Measurements from ENCODE around the gene VPS36. TPM values are rescaled to one million over a fixed set of nuclear protein-coding genes. Genes with fewer than 3 reads are reported as not detected.

Gene VPS36
- total and polyA plus RNA-seq, 2 donors (not counting 1 experiment from before 2014, with no cell fraction given): 17.5 to 71.5 TPM

DNA sequence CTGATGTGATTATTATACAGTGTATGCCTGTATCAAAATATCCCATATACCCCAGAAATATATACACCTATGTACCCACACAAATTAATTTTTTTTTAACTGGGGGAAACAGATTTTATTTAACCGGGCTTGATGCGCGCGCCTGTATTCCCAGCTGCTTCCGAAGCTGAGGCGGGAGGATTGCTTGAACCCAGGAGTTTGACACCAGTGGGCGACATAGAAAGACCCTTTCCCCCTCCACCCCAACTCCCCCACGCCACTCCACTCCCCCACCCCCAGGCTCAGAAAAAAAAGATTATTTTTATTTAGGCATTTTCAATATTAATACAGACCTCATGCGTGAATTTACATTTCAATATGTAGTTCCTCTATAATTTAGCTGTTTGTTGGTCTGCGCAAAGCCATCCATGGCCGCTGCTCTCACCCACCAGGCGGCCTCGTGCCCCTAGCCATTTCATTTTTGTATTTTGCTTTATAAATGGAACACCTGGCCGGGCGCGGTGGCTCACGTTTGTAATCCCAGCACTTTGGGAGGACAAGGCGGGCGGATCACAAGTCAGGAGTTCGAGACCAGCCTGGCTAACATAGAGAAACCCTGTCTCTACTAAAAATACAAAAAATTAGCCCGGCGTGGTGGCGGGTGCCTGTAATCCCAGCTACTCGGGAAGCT is 836 bp upstream of the VPS36 start:
- peaks cover 28 to 37% of the 10 kb centered on the region in 2 donors for H3K4me1 ChIP-seq (ENCODE audit: control insufficient read depth in 2 of 2, insufficient read depth in 2 of 2, low read length in 2 of 2)
- H3K36me3 ChIP-seq (replicated peaks in 1 of 2; ENCODE audit: control extremely low read depth in 1 of 2, control insufficient read depth in 1 of 2, extremely low read depth in 1 of 2, insufficient read depth in 2 of 2, low read length in 1 of 2): no peaks in the 10 kb centered on the region
- H3K27ac ChIP-seq (ENCODE audit: low read length in 2 of 2): no peak overlapping the region
- intact Hi-C loops (cut with micrococcal nuclease): loop anchor here (5.0 to 10.0 kb wide), 2 partner anchors 634 to 866 kb away; partner anchors contain the start of gene WDFY2
- POLR2A ChIA-PET: interaction anchor here (0.6 to 1.8 kb wide), 2 partner anchors 168 to 201 kb away, joined by 4 to 7 read pairs; partner anchors contain the start of gene SUGT1
- no peaks in the 10 kb centered on the region for H3K27me3 ChIP-seq (replicated peaks in 1 of 4; ENCODE audit: control extremely low read depth in 1 of 4, control insufficient read depth in 3 of 4, insufficient read depth in 4 of 4, low read length in 3 of 4)
- no peak for ATAC-seq (ENCODE audit: low read depth)
- peak overlapping the region; percentile 86 for H3K4me3 Mint-ChIP-seq
- no peak for DNase-seq
- H3K4me1 Mint-ChIP-seq: peaks cover 44% of the 10 kb centered on the region
- CTCF ChIA-PET: interaction anchor here (0.5 to 3.8 kb wide), 26 partner anchors 8 to 838 kb away, joined by 3 to 25 read pairs (median 5); partner anchors contain the start of genes NEK3 and SUGT1
- no peaks in the 10 kb centered on the region for H3K27me3 Mint-ChIP-seq
- 98% methylated on average over 10 of the region's 24 CpGs for WGBS (ENCODE audit: insufficient coverage)
- TF ChIP-seq EZH2 (IDR thresholded peaks at IDR 0.05; ENCODE audit: borderline replicate concordance, insufficient read depth, low read depth, low read length, poor library complexity, severe bottlenecking): no peak
- H3K9ac ChIP-seq (ENCODE audit: low read length): no peak overlapping the region
- H3K4me2 ChIP-seq (replicated peaks; ENCODE audit: low read depth, low read length, poor library complexity, severe bottlenecking): no peak overlapping the region
- H2AFZ ChIP-seq (ENCODE audit: insufficient read depth, low read depth, low read length, poor library complexity, severe bottlenecking): no peak overlapping the region
- peak overlapping the region; percentile 93 for H3K27ac Mint-ChIP-seq
- H3K9me3 Mint-ChIP-seq (ENCODE audit: insufficient read depth): no peaks in the 10 kb centered on the region
- no peaks in the 10 kb centered on the region for H3K9me3 ChIP-seq (ENCODE audit: control extremely low read depth in 1 of 3, control insufficient read depth in 2 of 3, insufficient read depth in 1 of 3, low read length in 2 of 3)
- H4K20me1 ChIP-seq (ENCODE audit: control insufficient read depth, insufficient read depth, low read length, poor library complexity, severe bottlenecking): peaks cover 11% of the 10 kb centered on the region
- peaks cover 46% of the 10 kb centered on the region for H3K79me2 ChIP-seq (ENCODE audit: control insufficient read depth, insufficient read depth, low read length)
- H3K4me3 ChIP-seq (ENCODE audit: control extremely low read depth in 1 of 5, extremely low read depth in 1 of 5, insufficient read depth in 1 of 5, low read depth in 2 of 5, low read length in 4 of 5): no peak overlapping the region

DNA sequence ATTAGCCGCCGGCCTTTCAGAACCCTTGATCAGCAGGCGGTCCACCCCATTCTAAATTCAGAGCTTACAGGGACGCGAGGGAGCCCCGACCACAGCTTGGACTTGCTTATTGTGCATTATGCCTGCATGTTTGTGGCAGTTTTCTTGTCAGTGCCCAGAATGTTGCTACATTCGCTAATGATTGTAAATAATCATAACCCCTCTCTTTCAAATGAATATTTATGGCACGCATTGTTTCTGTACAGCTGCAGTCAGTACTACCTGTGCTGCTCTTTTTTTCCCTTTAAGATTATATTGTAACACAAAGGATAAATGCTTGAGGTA is 321 bp upstream of the VPS36 start:
- Histone ChIP-seq H3K27me3 (replicated peaks in 1 of 4; ENCODE audit: control extremely low read depth in 1 of 4, control insufficient read depth in 3 of 4, insufficient read depth in 4 of 4, low read length in 3 of 4) (no peaks in the 10 kb centered on the region), H4K20me1 (ENCODE audit: control insufficient read depth, insufficient read depth, low read length, poor library complexity, severe bottlenecking) (peaks cover 11% of the 10 kb centered on the region), H3K36me3 (replicated peaks in 1 of 2; ENCODE audit: control extremely low read depth in 1 of 2, control insufficient read depth in 1 of 2, extremely low read depth in 1 of 2, insufficient read depth in 2 of 2, low read length in 1 of 2) (peaks cover 0 to 2% of the 10 kb centered on the region in 2 experiments), H3K4me1 (ENCODE audit: control insufficient read depth in 2 of 2, insufficient read depth in 2 of 2, low read length in 2 of 2) (peaks cover 24 to 32% of the 10 kb centered on the region in 2 donors), H3K4me2 (replicated peaks; ENCODE audit: low read depth, low read length, poor library complexity, severe bottlenecking) (peak overlapping the region; percentile 78), H3K9ac (ENCODE audit: low read length) (no peak overlapping the region), H3K9me3 (ENCODE audit: control extremely low read depth in 1 of 3, control insufficient read depth in 2 of 3, insufficient read depth in 1 of 3, low read length in 2 of 3) (no peaks in the 10 kb centered on the region), H2AFZ (ENCODE audit: insufficient read depth, low read depth, low read length, poor library complexity, severe bottlenecking) (peak overlapping the region; percentile 84), H3K79me2 (ENCODE audit: control insufficient read depth, insufficient read depth, low read length) (peaks cover 50% of the 10 kb centered on the region), H3K4me3 (ENCODE audit: control extremely low read depth in 1 of 5, extremely low read depth in 1 of 5, insufficient read depth in 1 of 5, low read depth in 2 of 5, low read length in 4 of 5) (no peak overlapping the region), H3K27ac (ENCODE audit: low read length in 2 of 2) (no peak overlapping the region)
- no peak for TF ChIP-seq EZH2 (IDR thresholded peaks at IDR 0.05; ENCODE audit: borderline replicate concordance, insufficient read depth, low read depth, low read length, poor library complexity, severe bottlenecking)
- peak; percentile 77 for TF ChIP-seq CTCF (IDR thresholded peaks at IDR 0.05)
- ATAC-seq (ENCODE audit: low read depth) (no peak), DNase-seq (no peak)
- Mint-ChIP-seq H3K4me3 (peak overlapping the region; percentile 86), H3K4me1 (peaks cover 40% of the 10 kb centered on the region), H3K27ac (peak overlapping the region; percentile 93), H3K27me3 (no peaks in the 10 kb centered on the region), H3K9me3 (ENCODE audit: insufficient read depth) (no peaks in the 10 kb centered on the region)
- POLR2A ChIA-PET: interaction anchor here (0.6 to 1.8 kb wide), 3 partner anchors 167 to 202 kb away, joined by 4 to 7 read pairs (median 6); partner anchors contain the start of gene SUGT1
- 0% methylated on average over 3 of the region's 8 CpGs for WGBS (ENCODE audit: insufficient coverage)
- CTCF ChIA-PET: interaction anchor here (0.5 to 3.8 kb wide), 26 partner anchors 8 to 837 kb away, joined by 3 to 25 read pairs (median 5); partner anchors contain the start of genes NEK3 and SUGT1
- intact Hi-C loops (cut with micrococcal nuclease): loop anchor here (1.0 to 10.0 kb wide), 8 partner anchors 107 to 997 kb away; partner anchors contain the start of genes ALG11, INTS6, SUGT1 and WDFY2

Measured in B cell (primary cell).